DOHH2 (cell line): Measurements from ENCODE around the gene WDFY2.

Experiments used
- H3F3A ChIP-seq: fragments of 200-600 bp; sonication (generic), shearing (Covaris generic); 2 replicates; pipeline ENCODE4 v1.6.0; 2016; ENCODE audit warnings: antibody characterized with exemption, mild to moderate bottlenecking; ENCODE audit not compliant: control insufficient read depth, insufficient read depth
- H3K27ac ChIP-seq: fragments of 200-600 bp; sonication (generic); 2 replicates; pipeline ENCODE4 v1.5.1; 2014; ENCODE audit warnings: low read depth, mild to moderate bottlenecking, low read length, moderate library complexity
- H3K27me3 ChIP-seq: fragments of 200-600 bp; sonication (generic); 2 replicates; pipeline ENCODE4 v1.6.1; 2014; ENCODE audit warnings: mild to moderate bottlenecking, low read length, mixed read lengths; ENCODE audit not compliant: control insufficient read depth
- H3K36me3 ChIP-seq: fragments of 200-600 bp; sonication (generic); 2 replicates; pipeline ENCODE4 v1.6.1; 2014; ENCODE audit warnings: mild to moderate bottlenecking, low read length, moderate library complexity, mixed read lengths; ENCODE audit not compliant: control insufficient read depth
- H3K4me1 ChIP-seq: fragments of 200-600 bp; sonication (generic); 2 replicates; pipeline ENCODE4 v1.6.1; 2014; ENCODE audit warnings: mild to moderate bottlenecking, low read length, mixed read lengths; ENCODE audit not compliant: control insufficient read depth
- H3K4me2 ChIP-seq: fragments of 200-600 bp; sonication (generic); 2 replicates; pipeline ENCODE4 v1.6.0; 2014; ENCODE audit warnings: mild to moderate bottlenecking, low read length, moderate library complexity
- H3K4me3 ChIP-seq: fragments of 200-600 bp; sonication (generic); 2 replicates; pipeline ENCODE4 v1.5.1; 2014; ENCODE audit warnings: mild to moderate bottlenecking, low read length, mixed read lengths
- H3K79me2 ChIP-seq: fragments of 200-600 bp; sonication (generic); 2 replicates; pipeline ENCODE4 v1.6.1; 2014; ENCODE audit warnings: mild to moderate bottlenecking, low read length, mixed read lengths; ENCODE audit not compliant: control insufficient read depth
- H3K9me2 ChIP-seq: fragments of 200-600 bp; sonication (generic); replicated peaks from 2 replicates; pipeline ENCODE4 v1.6.1; 2014; ENCODE audit warnings: mild to moderate bottlenecking, low read length, mixed read lengths; ENCODE audit not compliant: control insufficient read depth
- H3K9me3 ChIP-seq: fragments of 200-600 bp; sonication (generic); 2 replicates; pipeline ENCODE4 v1.6.1; 2014; ENCODE audit warnings: antibody characterized with exemption, low read length, mixed read lengths; ENCODE audit not compliant: control insufficient read depth, insufficient read depth
- H4K20me1 ChIP-seq: fragments of 200-600 bp; sonication (generic); 2 replicates; pipeline ENCODE4 v1.6.0; 2014; ENCODE audit warnings: low read depth, mild to moderate bottlenecking, antibody characterized with exemption, low read length, moderate library complexity; ENCODE audit not compliant: control insufficient read depth, insufficient read depth
- CTCF ChIP-seq: fragments of 200-600 bp; sonication (generic); IDR thresholded peaks from one replicate; pipeline ENCODE4 v1.5.1; 2014; ENCODE audit warnings: antibody characterized with exemption, mild to moderate bottlenecking, low read depth, low read length; ENCODE audit not compliant: poor library complexity, severe bottlenecking
- EZH2phosphoT487 ChIP-seq: fragments of 200-600 bp; sonication (generic); IDR thresholded peaks from 2 replicates; pipeline ENCODE4 v1.6.1; 2017; ENCODE audit warnings: borderline replicate concordance, mild to moderate bottlenecking, antibody characterized with exemption, low read length, moderate library complexity, mixed read lengths

The WDFY2 gene

GRCh38 chr13:51666374-51666773 lies 82.1 kb downstream of the WDFY2 start:
- H3K4me3 ChIP-seq = no peak overlapping the region
- TF ChIP-seq CTCF (no peak), EZH2phosphoT487 (no peak)
- H3K36me3 ChIP-seq = no peaks in the 10 kb centered on the region
- no peaks in the 10 kb centered on the region for H3K79me2 ChIP-seq
- no peaks in the 10 kb centered on the region for H4K20me1 ChIP-seq
- no peak overlapping the region for H3K27ac ChIP-seq
- H3K9me2 ChIP-seq = no peaks in the 10 kb centered on the region
- no peaks in the 10 kb centered on the region for H3K9me3 ChIP-seq
- no peak overlapping the region for H3K4me2 ChIP-seq
- H3K4me1 ChIP-seq = peaks cover 12% of the 10 kb centered on the region
- no peaks in the 10 kb centered on the region for H3F3A ChIP-seq
- H3K27me3 ChIP-seq = no peaks in the 10 kb centered on the region

- Histone ChIP-seq H3K36me3 (no peaks in the 10 kb centered on the region), H3K4me3 (no peak overlapping the region), H3K4me1 (peaks cover 12% of the 10 kb centered on the region), H3K9me2 (no peaks in the 10 kb centered on the region), H3K27ac (no peak overlapping the region), H3K9me3 (no peaks in the 10 kb centered on the region), H3K79me2 (no peaks in the 10 kb centered on the region), H3F3A (no peaks in the 10 kb centered on the region), H4K20me1 (no peaks in the 10 kb centered on the region), H3K4me2 (no peak overlapping the region), H3K27me3 (no peaks in the 10 kb centered on the region)
- TF ChIP-seq EZH2phosphoT487 = no peak
- TF ChIP-seq CTCF = no peak
Observed at GRCh38 chr13:51666839-51667238, 82.6 kb downstream of the WDFY2 start.

GRCh38 chr13:51668580-51669195 lies 84.4 kb downstream of the WDFY2 start:
- Histone ChIP-seq H3K27me3 (no peaks in the 10 kb centered on the region), H3K4me1 (peaks cover 23% of the 10 kb centered on the region), H3K9me3 (no peaks in the 10 kb centered on the region), H3K27ac (no peak overlapping the region), H3K4me3 (no peak overlapping the region), H3F3A (no peaks in the 10 kb centered on the region), H3K9me2 (no peaks in the 10 kb centered on the region), H3K79me2 (peaks cover 2% of the 10 kb centered on the region), H3K4me2 (no peak overlapping the region), H3K36me3 (no peaks in the 10 kb centered on the region), H4K20me1 (no peaks in the 10 kb centered on the region)
- no peak for TF ChIP-seq CTCF
- TF ChIP-seq EZH2phosphoT487 = no peak
